Psoas muscle (tissue), 8 donors: ENCODE measurements around the gene HOATZ. TPM values are rescaled to one million over a fixed set of nuclear protein-coding genes. Genes with fewer than 3 reads are reported as not detected.

ENCODE experiments used
- ATAC-seq, 4 donors: fragments of 200-7000 bp; cut with Tn5 transposase; one replicate each; pipeline ENCODE4 v1.9.1; 2020; ENCODE audit warnings: moderate library complexity in 3 of 4, mild to moderate bottlenecking in 2 of 4
- DNase-seq, 2 donors: peaks; one replicate each; pipeline ENCODE4 v3.0.0-alpha.2; 2020
- H3K27ac ChIP-seq: fragments of 200-600 bp; one replicate; pipeline ENCODE4 v1.8.0; 2022
- H3K27me3 ChIP-seq, 3 donors: fragments of 200-600 bp in 1 of 3; one replicate each; pipeline versions ENCODE4 v1.6.1 to v1.8.0; 2013 to 2022; ENCODE audit warnings: low read length in 2 of 3, mild to moderate bottlenecking in 2 of 3, moderate library complexity in 1 of 3; ENCODE audit not compliant: insufficient read depth in 3 of 3
- H3K36me3 ChIP-seq, 2 donors: fragments of 200-600 bp in 1 of 2; one replicate each; pipeline versions ENCODE4 v1.6.1 to v1.8.0; 2013 to 2022; ENCODE audit warnings: low read depth in 1 of 2, mild to moderate bottlenecking in 1 of 2, moderate library complexity in 1 of 2; ENCODE audit not compliant: insufficient read depth in 1 of 2
- H3K4me1 ChIP-seq: fragments of 200-600 bp; one replicate; pipeline ENCODE4 v1.8.0; 2022
- H3K4me3 ChIP-seq: fragments of 200-600 bp; one replicate; pipeline ENCODE4 v1.8.0; 2022; ENCODE audit warnings: mild to moderate bottlenecking
- H3K9me3 ChIP-seq: fragments of 200-600 bp; one replicate; pipeline ENCODE4 v1.8.0; 2022
- WGBS, 3 donors: extraction: QIAGEN DNeasy Blood & Tissue Kit; methylation state at CpG; one replicate each; pipeline versions ENCODE4 v1.1.6 to v1.1.7; 2013; 5-methylcytosine and 5-hydroxymethylcytosine counted together
- intact Hi-C, 2 donors: fragments of 100-400 bp; cut with DNase I; formaldehyde crosslinking; loops; one replicate each; pipeline versions ENCODE4 v1.11.0 to v1.14.2; 2022
- polyA plus RNA-seq, 3 donors: library from polyadenylated mRNA; stranded (reverse); fragments of 200-250 nt; gene quantifications; one replicate each; pipeline ENCODE4 v1.2.3, GENCODE V29; 2013
- total RNA-seq, 4 donors: library from RNA; stranded (reverse); fragmentation: NEBNext Ultra II Directional in 2 of 4; extraction: Animal tissue kit (Norgen Biotek cat#: 25700) in 2 of 4; gene quantifications; one replicate each; pipeline versions ENCODE4 v1.2.1 to v1.2.4, GENCODE V29; 2021 to 2023
- TF ChIP-seq, protein P1 (sequence below): fragments of 200-600 bp; IDR thresholded peaks from one replicate; pipeline ENCODE4 v1.8.0; 2022; ENCODE audit warnings: antibody characterized with exemption
- donor health status: healthy with polysubstance abuse.
- donor health status: DM: no; HTN: no; CAD: no; lungs with moderate emphysema.
- donor health status: Bipolar disorder and iron deficiency.
- donor health status: healthy.
- donor health status: DM: yes; HTN: yes; CAD: no.
- donor health status: DM: no; HTN: no; CAD: no.
- donor health status: DM: no; HTN: no; CAD: no.
- donor health status: DM: yes; HTN: yes; CAD: no.

HOATZ gene
- total and polyA plus RNA-seq, 7 donors = not detected

DNA sequence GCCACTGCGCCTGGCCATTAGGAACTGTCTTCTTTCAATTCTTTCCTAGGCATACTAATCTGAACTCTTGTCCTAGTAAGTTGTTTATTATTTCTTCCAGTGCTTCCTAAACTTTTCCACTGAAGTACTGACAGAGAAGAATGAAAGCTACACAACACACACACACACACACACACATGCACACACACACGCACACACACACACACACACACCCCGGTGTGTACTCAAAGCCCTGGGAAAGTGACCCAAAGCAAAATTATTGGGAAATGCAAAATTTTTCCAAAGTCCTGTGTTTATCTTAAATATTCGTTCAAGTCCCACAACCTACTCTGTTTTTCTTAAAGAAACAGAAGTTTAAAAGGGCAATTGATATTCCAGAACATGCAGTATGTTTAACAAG lies 68.3 kb downstream of the HOATZ start:
- DNase-seq (no peak), ATAC-seq (no peak)
- no peaks in the 10 kb centered on the region for H3K36me3 ChIP-seq
- no peaks in the 10 kb centered on the region for H3K4me1 ChIP-seq
- H3K27me3 ChIP-seq = no peaks in the 10 kb centered on the region
- 80 to 84% (median 83%) methylated on average over 4 of the region's 4 CpGs for WGBS, 3 donors
- H3K27ac ChIP-seq = no peak overlapping the region
- H3K9me3 ChIP-seq = no peaks in the 10 kb centered on the region
- intact Hi-C loops = no loop called here
- no peak overlapping the region for H3K4me3 ChIP-seq
- TF ChIP-seq, protein P1, sequence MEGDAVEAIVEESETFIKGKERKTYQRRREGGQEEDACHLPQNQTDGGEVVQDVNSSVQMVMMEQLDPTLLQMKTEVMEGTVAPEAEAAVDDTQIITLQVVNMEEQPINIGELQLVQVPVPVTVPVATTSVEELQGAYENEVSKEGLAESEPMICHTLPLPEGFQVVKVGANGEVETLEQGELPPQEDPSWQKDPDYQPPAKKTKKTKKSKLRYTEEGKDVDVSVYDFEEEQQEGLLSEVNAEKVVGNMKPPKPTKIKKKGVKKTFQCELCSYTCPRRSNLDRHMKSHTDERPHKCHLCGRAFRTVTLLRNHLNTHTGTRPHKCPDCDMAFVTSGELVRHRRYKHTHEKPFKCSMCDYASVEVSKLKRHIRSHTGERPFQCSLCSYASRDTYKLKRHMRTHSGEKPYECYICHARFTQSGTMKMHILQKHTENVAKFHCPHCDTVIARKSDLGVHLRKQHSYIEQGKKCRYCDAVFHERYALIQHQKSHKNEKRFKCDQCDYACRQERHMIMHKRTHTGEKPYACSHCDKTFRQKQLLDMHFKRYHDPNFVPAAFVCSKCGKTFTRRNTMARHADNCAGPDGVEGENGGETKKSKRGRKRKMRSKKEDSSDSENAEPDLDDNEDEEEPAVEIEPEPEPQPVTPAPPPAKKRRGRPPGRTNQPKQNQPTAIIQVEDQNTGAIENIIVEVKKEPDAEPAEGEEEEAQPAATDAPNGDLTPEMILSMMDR = no peak

DNA sequence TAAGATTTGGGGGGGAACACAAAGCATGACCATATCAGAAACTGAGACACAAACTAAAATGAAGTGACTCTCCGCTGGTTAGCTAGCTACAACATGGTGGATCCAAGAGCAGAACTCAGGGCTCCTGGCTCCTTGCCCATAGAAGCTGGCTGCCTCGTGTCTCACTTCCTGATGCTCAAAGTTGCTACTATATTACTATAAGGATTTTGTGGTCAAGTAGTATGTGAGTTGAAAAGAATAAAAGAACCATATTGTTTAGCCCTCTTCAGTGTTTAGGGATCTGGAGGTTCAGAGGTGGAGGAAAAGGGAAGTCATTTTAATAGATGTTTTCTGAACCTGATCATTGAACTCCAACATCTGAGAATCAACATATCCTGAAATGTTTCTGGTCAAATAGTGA lies 70.8 kb downstream of the HOATZ start:
- Histone ChIP-seq H3K27me3 (no peaks in the 10 kb centered on the region), H3K4me1 (no peaks in the 10 kb centered on the region), H3K9me3 (no peaks in the 10 kb centered on the region), H3K27ac (no peak overlapping the region), H3K4me3 (no peak overlapping the region), H3K36me3 (no peaks in the 10 kb centered on the region)
- ATAC-seq (no peak), DNase-seq (no peak)
- intact Hi-C loops = loop anchor here (5.0 kb wide), 2 partner anchors 192 to 257 kb away; no protein-coding TSS in a partner anchor
- WGBS, 3 donors = 43 to 64% (median 53%) methylated on average over 2 of the region's 2 CpGs
- TF ChIP-seq, protein P1 = no peak

DNA sequence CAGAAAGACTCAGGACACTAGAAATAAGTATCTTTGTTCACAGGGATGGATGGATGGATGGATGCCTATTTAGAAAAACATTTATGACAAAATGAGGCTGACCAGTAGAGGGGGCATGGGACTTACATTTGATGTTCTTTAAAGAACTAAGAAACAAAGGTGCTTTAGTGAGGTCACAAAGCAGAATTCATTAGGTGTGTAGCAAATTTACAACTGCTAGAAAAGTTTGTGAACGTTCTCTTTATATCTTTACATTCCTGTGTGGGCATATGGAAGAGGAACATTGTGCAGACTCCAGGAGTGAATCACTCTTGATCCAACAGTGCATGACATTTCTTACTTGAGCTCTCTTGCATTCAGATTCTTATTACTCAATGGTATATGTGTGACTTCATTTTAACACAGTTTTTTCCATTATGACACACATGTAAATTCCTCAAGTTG lies 71.8 kb downstream of the HOATZ start:
- H3K9me3 ChIP-seq = no peaks in the 10 kb centered on the region
- no peak overlapping the region for H3K27ac ChIP-seq
- no peaks in the 10 kb centered on the region for H3K27me3 ChIP-seq
- WGBS, 3 donors = 15 to 26% (median 16%) methylated on average over 1 of the region's 1 CpG
- no peaks in the 10 kb centered on the region for H3K36me3 ChIP-seq
- no peaks in the 10 kb centered on the region for H3K4me1 ChIP-seq
- DNase-seq (no peak), ATAC-seq (peak in 2 of 4 donors; percentile 68 to 71)
- TF ChIP-seq, protein P1 = peak; percentile 55
- H3K4me3 ChIP-seq = no peak overlapping the region
- intact Hi-C loops = loop anchor here (5.0 kb wide), 2 partner anchors 191 to 256 kb away; no protein-coding TSS in a partner anchor

Other genes with a start within 250 kb of the HOATZ start
- gene POU2AF3, start 216.2 kb upstream of the HOATZ start, total RNA-seq = under 1 TPM in 3 of 4 donors, not detected in 1; 0.22 to 0.69 (median 0.63) TPM
- gene POU2AF3, start 216.2 kb upstream of the HOATZ start, polyA plus RNA-seq = under 1 TPM; 0.21 to 0.65 (median 0.37) TPM
- under 1 TPM in 2 of 4 donors, not detected in 2; 0.21 to 0.25 TPM for gene POU2AF1, start 135.5 kb upstream of the HOATZ start, total RNA-seq
- gene POU2AF1, start 135.5 kb upstream of the HOATZ start, polyA plus RNA-seq = under 1 TPM in 2 of 3 donors, not detected in 1; 0.01 to 0.05 TPM
- not detected for gene BTG4, start 2.4 kb upstream of the HOATZ start, total RNA-seq
- gene BTG4, start 2.4 kb upstream of the HOATZ start, polyA plus RNA-seq = not detected
- 10 to 100 TPM in 1 of 4 donors, 1 to 10 TPM in 3; 3.3 to 12.6 (median 8.1) TPM for gene LAYN, start 25.9 kb downstream of the HOATZ start, total RNA-seq
- 1 to 10 TPM in 2 of 3 donors, under 1 TPM in 1; 0.60 to 8.4 (median 6.3) TPM for gene LAYN, start 25.9 kb downstream of the HOATZ start, polyA plus RNA-seq
- 10 to 100 TPM; 20.5 to 69.6 (median 34.9) TPM for gene SIK2, start 87.7 kb downstream of the HOATZ start, total RNA-seq
- gene SIK2, start 87.7 kb downstream of the HOATZ start, polyA plus RNA-seq = 10 to 100 TPM in 2 of 3 donors, 1 to 10 TPM in 1; 9.0 to 30.4 (median 26.6) TPM